Measurements from ENCODE around the gene TPD52L1.

TPD52L1 gene

GRCh38 chr6:125107896-125108295 lies 45.7 kb upstream of the TPD52L1 start:
- Histone ChIP-seq H3K4me2 (ENCODE audit: low read length) (no peak overlapping the region), H3K27ac (ENCODE audit: low read depth, low read length) (no peak overlapping the region), H3K4me1 (ENCODE audit: control insufficient read depth, low read length) (no peaks in the 10 kb centered on the region), H3K27me3 (ENCODE audit: control insufficient read depth, low read length) (0 out of 2 replicates have a peak, but pooled peaks cover 3% of the 10 kb centered on the region), H3K36me3 (ENCODE audit: control insufficient read depth, low read length) (no peaks in the 10 kb centered on the region), H3K9me3 (ENCODE audit: control insufficient read depth, insufficient read depth, low read length) (peaks cover 3% of the 10 kb centered on the region; the same call in 1 of the 2 replicates), H3K79me2 (ENCODE audit: control insufficient read depth, low read length) (no peaks in the 10 kb centered on the region), H3K9me2 (replicated peaks; ENCODE audit: control insufficient read depth, low read length) (no peaks in the 10 kb centered on the region), H3F3A (ENCODE audit: control insufficient read depth, insufficient read depth) (no peaks in the 10 kb centered on the region), H3K4me3 (ENCODE audit: low read length) (no peak overlapping the region), H4K20me1 (ENCODE audit: control insufficient read depth, insufficient read depth, low read depth, low read length) (no peaks in the 10 kb centered on the region)
- TF ChIP-seq CTCF (IDR thresholded peaks at IDR 0.05; ENCODE audit: low read depth, low read length, poor library complexity, severe bottlenecking) = no peak
- TF ChIP-seq EZH2phosphoT487 (IDR thresholded peaks at IDR 0.05; ENCODE audit: borderline replicate concordance, low read length) = no peak

- Histone ChIP-seq H3K9me2 (replicated peaks; ENCODE audit: control insufficient read depth, low read length) (no peaks in the 10 kb centered on the region), H3K79me2 (ENCODE audit: control insufficient read depth, low read length) (no peaks in the 10 kb centered on the region), H3K27ac (ENCODE audit: low read depth, low read length) (no peak overlapping the region), H3K4me2 (ENCODE audit: low read length) (no peak overlapping the region), H3K9me3 (ENCODE audit: control insufficient read depth, insufficient read depth, low read length) (peaks cover 3% of the 10 kb centered on the region; the same call in 1 of the 2 replicates), H3K27me3 (ENCODE audit: control insufficient read depth, low read length) (no peaks in the 10 kb centered on the region), H4K20me1 (ENCODE audit: control insufficient read depth, insufficient read depth, low read depth, low read length) (no peaks in the 10 kb centered on the region), H3F3A (ENCODE audit: control insufficient read depth, insufficient read depth) (no peaks in the 10 kb centered on the region), H3K4me3 (ENCODE audit: low read length) (no peak overlapping the region), H3K4me1 (ENCODE audit: control insufficient read depth, low read length) (no peaks in the 10 kb centered on the region), H3K36me3 (ENCODE audit: control insufficient read depth, low read length) (no peaks in the 10 kb centered on the region)
- TF ChIP-seq CTCF (IDR thresholded peaks at IDR 0.05; ENCODE audit: low read depth, low read length, poor library complexity, severe bottlenecking) = no peak
These were observed 43.5 kb upstream of the TPD52L1 start for GRCh38 chr6:125110056-125110455.

GRCh38 chr6:125111219-125111983 lies 42.2 kb upstream of the TPD52L1 start:
- Histone ChIP-seq H3F3A (ENCODE audit: control insufficient read depth, insufficient read depth) (no peaks in the 10 kb centered on the region), H4K20me1 (ENCODE audit: control insufficient read depth, insufficient read depth, low read depth, low read length) (no peaks in the 10 kb centered on the region), H3K4me2 (ENCODE audit: low read length) (no peak overlapping the region), H3K4me3 (ENCODE audit: low read length) (no peak overlapping the region), H3K79me2 (ENCODE audit: control insufficient read depth, low read length) (no peaks in the 10 kb centered on the region), H3K27ac (ENCODE audit: low read depth, low read length) (no peak overlapping the region), H3K4me1 (ENCODE audit: control insufficient read depth, low read length) (no peaks in the 10 kb centered on the region), H3K9me3 (ENCODE audit: control insufficient read depth, insufficient read depth, low read length) (peaks cover 3% of the 10 kb centered on the region; the same call in 1 of the 2 replicates), H3K9me2 (replicated peaks; ENCODE audit: control insufficient read depth, low read length) (no peaks in the 10 kb centered on the region), H3K27me3 (ENCODE audit: control insufficient read depth, low read length) (no peaks in the 10 kb centered on the region), H3K36me3 (ENCODE audit: control insufficient read depth, low read length) (no peaks in the 10 kb centered on the region)
- TF ChIP-seq CTCF (IDR thresholded peaks at IDR 0.05; ENCODE audit: low read depth, low read length, poor library complexity, severe bottlenecking) (no peak), EZH2phosphoT487 (IDR thresholded peaks at IDR 0.05; ENCODE audit: borderline replicate concordance, low read length) (no peak)
